ENCODE data around the gene CEP68.

DNA sequence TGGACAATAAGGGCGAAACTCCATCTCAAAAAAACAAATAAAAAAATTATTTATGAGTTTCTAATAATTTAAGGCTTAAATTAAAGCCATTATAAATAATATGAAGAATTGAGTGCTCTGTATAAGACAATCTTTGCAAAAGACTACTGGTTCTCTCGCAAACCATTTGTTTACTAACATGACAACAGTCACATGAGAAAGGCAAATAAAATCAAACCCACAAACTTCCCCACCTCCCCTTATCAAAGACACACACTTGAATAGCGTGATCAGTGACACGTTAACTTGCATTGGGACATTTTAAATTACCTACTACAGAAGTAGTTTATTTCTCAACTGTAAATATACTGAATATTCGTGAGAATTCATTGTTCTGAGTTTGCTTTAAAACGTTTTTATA is 52.6 kb downstream of the CEP68 start:
- TF ChIP-seq, protein P1, sequence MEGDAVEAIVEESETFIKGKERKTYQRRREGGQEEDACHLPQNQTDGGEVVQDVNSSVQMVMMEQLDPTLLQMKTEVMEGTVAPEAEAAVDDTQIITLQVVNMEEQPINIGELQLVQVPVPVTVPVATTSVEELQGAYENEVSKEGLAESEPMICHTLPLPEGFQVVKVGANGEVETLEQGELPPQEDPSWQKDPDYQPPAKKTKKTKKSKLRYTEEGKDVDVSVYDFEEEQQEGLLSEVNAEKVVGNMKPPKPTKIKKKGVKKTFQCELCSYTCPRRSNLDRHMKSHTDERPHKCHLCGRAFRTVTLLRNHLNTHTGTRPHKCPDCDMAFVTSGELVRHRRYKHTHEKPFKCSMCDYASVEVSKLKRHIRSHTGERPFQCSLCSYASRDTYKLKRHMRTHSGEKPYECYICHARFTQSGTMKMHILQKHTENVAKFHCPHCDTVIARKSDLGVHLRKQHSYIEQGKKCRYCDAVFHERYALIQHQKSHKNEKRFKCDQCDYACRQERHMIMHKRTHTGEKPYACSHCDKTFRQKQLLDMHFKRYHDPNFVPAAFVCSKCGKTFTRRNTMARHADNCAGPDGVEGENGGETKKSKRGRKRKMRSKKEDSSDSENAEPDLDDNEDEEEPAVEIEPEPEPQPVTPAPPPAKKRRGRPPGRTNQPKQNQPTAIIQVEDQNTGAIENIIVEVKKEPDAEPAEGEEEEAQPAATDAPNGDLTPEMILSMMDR (IDR thresholded peaks at IDR 0.05) = no peak
- TF ChIP-seq POLR2A (IDR thresholded peaks at IDR 0.05) = no peak

All from tibial nerve (tissue), 3 donors.